ENCODE results near the gene CTDP1.

GRCh38 chr18:79637921-79638909 lies 41.4 kb upstream of the CTDP1 start:
- TF ChIP-seq POLR2A (IDR thresholded peaks at IDR 0.05) (no peak), CTCF (IDR thresholded peaks at IDR 0.05) (no peak)
